GM12878 (cell line): ENCODE data around the gene CRYGN. TPM values are rescaled to one million over a fixed set of nuclear protein-coding genes. Genes with fewer than 3 reads are reported as not detected.

Experiments
- ATAC-seq: fragments of 200-7000 bp; cut with Tn5 transposase; 3 replicates; pipeline ENCODE4 v1.9.1; 2020; ENCODE audit warnings: mild to moderate bottlenecking, moderate library complexity
- BruUV-seq: library from RNA; stranded (reverse); fragments of 400-500 nt; replicated peaks from 2 replicates; lab custom pipeline; 2021; lab: Mats Ljungman, UMichigan
- CTCF ChIA-PET: fragments of 300-600 bp; sonication (Branson Sonifier 250); formaldehyde crosslinking; extraction: SDS; loops from one replicate; lab custom pipeline; 2021; ENCODE audit warnings: inconsistent platforms; lab: Yijun Ruan, JAX
- POLR2A ChIA-PET: fragments of 350-600 bp; formaldehyde crosslinking; extraction: SDS; loops from one replicate; lab custom pipeline; 2021; ENCODE audit warnings: inconsistent platforms; lab: Charles Lee
- RAD21 ChIA-PET: fragments of 300-600 bp; sonication (Branson Sonifier 250); formaldehyde crosslinking; loops from one replicate; lab custom pipeline; 2023; ENCODE audit warnings: antibody characterized with exemption; ENCODE audit not compliant: unreplicated experiment; lab: Charles Lee
- SMC1A ChIA-PET: fragments of 300-600 bp; sonication (Branson Sonifier 250); formaldehyde crosslinking; loops from one replicate; lab custom pipeline; 2023; ENCODE audit not compliant: unreplicated experiment, uncharacterized antibody; lab: Charles Lee
- DNase-seq: peaks from one replicate; pipeline ENCODE4 v3.0.0-alpha.2; 2011; ENCODE audit warnings: low read depth, low spot score
- FAIRE-seq: peaks from 3 replicates; lab custom pipeline; 2011; peaks lifted over from hg19 to GRCh38; lab: Jason Lieb, UNC
- H2AFZ ChIP-seq: 2 replicates; pipeline ENCODE4 v1.6.0; 2011; ENCODE audit warnings: low read depth, low read length, control low read depth; ENCODE audit not compliant: control insufficient read depth
- H3K27ac ChIP-seq: 2 replicates; pipeline ENCODE4 v1.5.1; 2011; ENCODE audit warnings: control low read depth; ENCODE audit not compliant: control insufficient read depth, insufficient read depth
- H3K27me3 ChIP-seq, 2 experiments: replicated peaks in 1 of 2; 2 replicates each; pipeline versions ENCODE4 v1.6.0 to v1.6.1; 2011; ENCODE audit warnings: low read length in 1 of 2; ENCODE audit not compliant: control insufficient read depth in 2 of 2, insufficient read depth in 2 of 2
- H3K36me3 ChIP-seq, 2 experiments: 2 replicates each; pipeline ENCODE4 v1.5.1; 2011; ENCODE audit warnings: low read length in 1 of 2; ENCODE audit not compliant: control insufficient read depth in 2 of 2, insufficient read depth in 2 of 2
- H3K4me1 ChIP-seq: 2 replicates; pipeline ENCODE4 v1.6.1; 2011; ENCODE audit warnings: mild to moderate bottlenecking, low read length, moderate library complexity, mixed read lengths; ENCODE audit not compliant: control insufficient read depth, insufficient read depth
- H3K4me2 ChIP-seq: 2 replicates; pipeline ENCODE4 v1.6.0; 2011; ENCODE audit warnings: control low read depth; ENCODE audit not compliant: control insufficient read depth, insufficient read depth
- H3K4me3 ChIP-seq: fragments of 200-600 bp; sonication (generic); 2 replicates; pipeline ENCODE4 v1.5.1; 2016
- H3K79me2 ChIP-seq: 2 replicates; pipeline ENCODE4 v1.6.0; 2011; ENCODE audit warnings: low read length; ENCODE audit not compliant: control insufficient read depth, insufficient read depth
- H3K9ac ChIP-seq: 2 replicates; pipeline ENCODE4 v1.8.0; 2011; ENCODE audit warnings: low read length, control low read depth, mixed read lengths; ENCODE audit not compliant: control insufficient read depth, insufficient read depth
- H3K9me3 ChIP-seq: replicated peaks from 3 replicates; pipeline ENCODE4 v1.5.1; 2011; ENCODE audit warnings: mild to moderate bottlenecking, low read length; ENCODE audit not compliant: control insufficient read depth, insufficient read depth
- H4K20me1 ChIP-seq: 2 replicates; pipeline ENCODE4 v1.6.0; 2011; ENCODE audit not compliant: control insufficient read depth, insufficient read depth
- HDAC6 ChIP-seq: fragments of 200-600 bp; sonication (generic); IDR thresholded peaks from one replicate; pipeline ENCODE4 v1.8.0; 2017; ENCODE audit warnings: antibody characterized with exemption; ENCODE audit not compliant: unreplicated experiment
- SKIL ChIP-seq: fragments of 450-650 bp; IDR thresholded peaks from 2 replicates; pipeline ENCODE4 v1.6.1; 2017; ENCODE audit warnings: mild to moderate bottlenecking, low read depth, inconsistent platforms; ENCODE audit not compliant: poor library complexity, severe bottlenecking
- YBX1 ChIP-seq: fragments of 450-650 bp; IDR thresholded peaks from 2 replicates; pipeline ENCODE4 v1.6.1; 2016; ENCODE audit warnings: antibody characterized with exemption
- ZSCAN29 ChIP-seq: fragments of 450-650 bp; IDR thresholded peaks from 2 replicates; pipeline ENCODE4 v1.6.1; 2017; ENCODE audit warnings: mild to moderate bottlenecking, moderate library complexity
- ZZZ3 ChIP-seq: IDR thresholded peaks from 2 replicates; pipeline ENCODE4 v1.6.1; 2011; ENCODE audit warnings: low read depth; ENCODE audit not compliant: control insufficient read depth, insufficient read length
- WGBS: methylation state at CpG from one replicate; pipeline ENCODE4 v1.1.6; 2016; ENCODE audit warnings: low lambda C conversion rate; ENCODE audit not compliant: insufficient replicate concordance, insufficient coverage; ENCODE audit errors: missing lambda C conversion rate; 5-methylcytosine and 5-hydroxymethylcytosine counted together
- in situ Hi-C: fragments of 300-500 bp; cut with MboI; formaldehyde crosslinking; loops from 9 replicates; pipeline ENCODE4 v1.14.3; 2018; ENCODE audit warnings: mixed read lengths
- intact Hi-C: fragments of 100-400 bp; cut with micrococcal nuclease; formaldehyde crosslinking; loops from one replicate; pipeline ENCODE4 v1.14.2; 2022; ENCODE audit not compliant: unreplicated experiment
- polyA plus RNA-seq, 11 experiments: library from polyadenylated mRNA; depleted of rRNA in 4 of 11; unstranded in 6 of 11; stranded (reverse) in 5 of 11; fragments of >200 nt; fragmentation: Nextera tagmentation in 4 of 11; fragmentation: Illumina TruSeq in 1 of 11; extraction: Ambion mirVana in 4 of 11; extraction: Trizol in 1 of 11; gene quantifications; 1 replicate in 1 of 11; 2 replicates in 10 of 11; pipeline versions ENCODE4 v1.2.1 to v1.2.3, GENCODE V29; 2011 to 2016; ENCODE audit warnings: inconsistent platforms in 2 of 11, missing spikeins in 2 of 11, low read depth in 1 of 11
- total RNA-seq, 4 experiments: library from RNA; depleted of rRNA in 3 of 4; stranded (reverse); fragments of >200 nt in 3 of 4; fragmentation: Illumina TruSeq in 1 of 4; extraction: Trizol in 1 of 4; gene quantifications; 2 replicates each; pipeline versions ENCODE4 v1.2.1 to v1.2.3, GENCODE V29; 2013 to 2021
- TF ChIP-seq, protein P1 (sequence below): fragments of 450-650 bp; formaldehyde crosslinking; IDR thresholded peaks from 2 replicates; pipeline ENCODE4 v1.5.0; 2022; ENCODE audit warnings: mild to moderate bottlenecking, missing genetic modification characterization

The CRYGN gene
- total and polyA plus RNA-seq, 10 of the 15 experiments (the other 5 are each of a cell fraction or from before 2014, with no cell fraction given), result not detected

GRCh38 chr7:151379534-151380198, 60.3 kb downstream of the CRYGN start:
- ChIA-PET SMC1A (no interaction called here), RAD21 (no interaction called here), POLR2A (no interaction called here), CTCF (no interaction called here)
- ATAC-seq (no peak), DNase-seq (no peak), FAIRE-seq (no peak)
- H3K4me2 ChIP-seq, result no peak overlapping the region
- WGBS, result 96% methylated on average over 25 of the region's 25 CpGs
- intact Hi-C loops, result no loop called here
- TF ChIP-seq ZSCAN29 (no peak), ZZZ3 (no peak), SKIL (no peak), HDAC6 (no peak), YBX1 (no peak)
- TF ChIP-seq, protein P1, sequence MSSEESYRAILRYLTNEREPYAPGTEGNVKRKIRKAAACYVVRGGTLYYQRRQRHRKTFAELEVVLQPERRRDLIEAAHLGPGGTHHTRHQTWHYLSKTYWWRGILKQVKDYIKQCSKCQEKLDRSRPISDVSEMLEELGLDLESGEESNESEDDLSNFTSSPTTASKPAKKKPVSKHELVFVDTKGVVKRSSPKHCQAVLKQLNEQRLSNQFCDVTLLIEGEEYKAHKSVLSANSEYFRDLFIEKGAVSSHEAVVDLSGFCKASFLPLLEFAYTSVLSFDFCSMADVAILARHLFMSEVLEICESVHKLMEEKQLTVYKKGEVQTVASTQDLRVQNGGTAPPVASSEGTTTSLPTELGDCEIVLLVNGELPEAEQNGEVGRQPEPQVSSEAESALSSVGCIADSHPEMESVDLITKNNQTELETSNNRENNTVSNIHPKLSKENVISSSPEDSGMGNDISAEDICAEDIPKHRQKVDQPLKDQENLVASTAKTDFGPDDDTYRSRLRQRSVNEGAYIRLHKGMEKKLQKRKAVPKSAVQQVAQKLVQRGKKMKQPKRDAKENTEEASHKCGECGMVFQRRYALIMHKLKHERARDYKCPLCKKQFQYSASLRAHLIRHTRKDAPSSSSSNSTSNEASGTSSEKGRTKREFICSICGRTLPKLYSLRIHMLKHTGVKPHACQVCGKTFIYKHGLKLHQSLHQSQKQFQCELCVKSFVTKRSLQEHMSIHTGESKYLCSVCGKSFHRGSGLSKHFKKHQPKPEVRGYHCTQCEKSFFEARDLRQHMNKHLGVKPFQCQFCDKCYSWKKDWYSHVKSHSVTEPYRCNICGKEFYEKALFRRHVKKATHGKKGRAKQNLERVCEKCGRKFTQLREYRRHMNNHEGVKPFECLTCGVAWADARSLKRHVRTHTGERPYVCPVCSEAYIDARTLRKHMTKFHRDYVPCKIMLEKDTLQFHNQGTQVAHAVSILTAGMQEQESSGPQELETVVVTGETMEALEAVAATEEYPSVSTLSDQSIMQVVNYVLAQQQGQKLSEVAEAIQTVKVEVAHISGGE (CRISPR knock-in tag), result no peak
- H3K9me3 ChIP-seq, result no peaks in the 10 kb centered on the region; the same call in 2 of the 3 replicates
- no TSS peak for BruUV-seq
- peaks cover 2 to 3% of the 10 kb centered on the region in 2 experiments; a peak in 2 of 4 replicates for H3K27me3 ChIP-seq
- H4K20me1 ChIP-seq, result no peaks in the 10 kb centered on the region
- no peak overlapping the region for H3K27ac ChIP-seq
- H3K79me2 ChIP-seq, result no peaks in the 10 kb centered on the region
- H2AFZ ChIP-seq, result no peak overlapping the region
- in situ Hi-C loops, result loop anchor here (5.0 kb wide), 1 partner anchor 68 kb away; no protein-coding TSS in a partner anchor
- peaks cover 7 to 14% of the 10 kb centered on the region in 2 experiments; a peak in 3 of 4 replicates for H3K36me3 ChIP-seq
- peaks cover 7% of the 10 kb centered on the region for H3K4me1 ChIP-seq
- no peak overlapping the region for H3K9ac ChIP-seq
- no peak overlapping the region for H3K4me3 ChIP-seq
